Mucosa of stomach (tissue), 1 donor: Measurements from ENCODE around the gene UAP1.
A peak's percentile ranks its signal among the peaks of the same experiment; 100 is the strongest.

Experiments
- H3K27me3 ChIP-seq: one replicate; pipeline ENCODE4 v1.7.0; 2013; ENCODE audit warnings: mild to moderate bottlenecking, low read length; ENCODE audit not compliant: control insufficient read depth, insufficient read depth
- H3K36me3 ChIP-seq: one replicate; pipeline ENCODE4 v1.7.0; 2013; ENCODE audit warnings: low read length; ENCODE audit not compliant: control insufficient read depth, insufficient read depth
- H3K4me1 ChIP-seq: one replicate; pipeline ENCODE4 v1.7.0; 2013; ENCODE audit warnings: mild to moderate bottlenecking, low read length; ENCODE audit not compliant: control insufficient read depth, insufficient read depth
- H3K4me3 ChIP-seq: one replicate; pipeline ENCODE4 v1.7.0; 2013; ENCODE audit warnings: low read length
- H3K9ac ChIP-seq: one replicate; pipeline ENCODE4 v1.7.0; 2013; ENCODE audit warnings: mild to moderate bottlenecking, low read length, moderate library complexity
- H3K9me3 ChIP-seq: one replicate; pipeline ENCODE4 v1.7.0; 2013; ENCODE audit warnings: mild to moderate bottlenecking, low read length, moderate library complexity; ENCODE audit not compliant: control insufficient read depth
- donor health status: Pancreatic carcinoma.

The UAP1 gene

GRCh38 chr1:162626761-162627160 lies 65.2 kb downstream of the UAP1 start:
- Histone ChIP-seq H3K36me3 (no peaks in the 10 kb centered on the region), H3K27me3 (no peaks in the 10 kb centered on the region), H3K4me1 (no peaks in the 10 kb centered on the region), H3K9me3 (no peaks in the 10 kb centered on the region), H3K4me3 (no peak overlapping the region), H3K9ac (no peak overlapping the region)

GRCh38 chr1:162627662-162628296 lies 66.3 kb downstream of the UAP1 start:
- no peaks in the 10 kb centered on the region for H3K36me3 ChIP-seq

GRCh38 chr1:162629077-162629627 lies 67.6 kb downstream of the UAP1 start:
- H3K27me3 ChIP-seq, result no peaks in the 10 kb centered on the region
- no peak overlapping the region for H3K4me3 ChIP-seq
- no peaks in the 10 kb centered on the region for H3K36me3 ChIP-seq
- no peak overlapping the region for H3K9ac ChIP-seq
- H3K9me3 ChIP-seq, result no peaks in the 10 kb centered on the region
- H3K4me1 ChIP-seq, result no peaks in the 10 kb centered on the region

More at GRCh38 chr1:162627662-162628296, 66.3 kb downstream of the UAP1 start:
- Histone ChIP-seq H3K9ac (no peak overlapping the region), H3K4me1 (no peaks in the 10 kb centered on the region), H3K4me3 (no peak overlapping the region), H3K9me3 (no peaks in the 10 kb centered on the region), H3K27me3 (no peaks in the 10 kb centered on the region)

- Histone ChIP-seq H3K4me3 (no peak overlapping the region), H3K36me3 (no peaks in the 10 kb centered on the region), H3K9me3 (no peaks in the 10 kb centered on the region), H3K4me1 (no peaks in the 10 kb centered on the region), H3K27me3 (no peaks in the 10 kb centered on the region), H3K9ac (no peak overlapping the region)
Measured at GRCh38 chr1:162629651-162630050, 68.1 kb downstream of the UAP1 start.

GRCh38 chr1:162631546-162632191 lies 70.1 kb downstream of the UAP1 start:
- Histone ChIP-seq H3K27me3 (no peaks in the 10 kb centered on the region), H3K9ac (no peak overlapping the region), H3K4me1 (no peaks in the 10 kb centered on the region), H3K9me3 (no peaks in the 10 kb centered on the region), H3K36me3 (no peaks in the 10 kb centered on the region), H3K4me3 (no peak overlapping the region)

GRCh38 chr1:162632217-162632666 lies 70.7 kb downstream of the UAP1 start, which contains the start of gene DDR2:
DDR2 (plus strand) TSS chr1:162632464; CDS start chr1:162719064, 86,600 bp downstream.
- peak within 1 kb of the TSS; percentile 26 for H3K9ac ChIP-seq
- no peaks in the 10 kb centered on the region for H3K4me1 ChIP-seq
- H3K9me3 ChIP-seq, result no peaks in the 10 kb centered on the region
- H3K4me3 ChIP-seq, result no peak within 1 kb of the TSS
- H3K36me3 ChIP-seq, result no peaks in the 10 kb centered on the region
- H3K27me3 ChIP-seq, result no peaks in the 10 kb centered on the region

- no peak overlapping the region for H3K4me3 ChIP-seq
- H3K27me3 ChIP-seq, result no peaks in the 10 kb centered on the region
- H3K4me1 ChIP-seq, result no peaks in the 10 kb centered on the region
- peak overlapping the region; percentile 26 for H3K9ac ChIP-seq
- no peaks in the 10 kb centered on the region for H3K36me3 ChIP-seq
- no peaks in the 10 kb centered on the region for H3K9me3 ChIP-seq
Measured at GRCh38 chr1:162632698-162633080, 71.2 kb downstream of the UAP1 start.

- Histone ChIP-seq H3K27me3 (no peaks in the 10 kb centered on the region), H3K9ac (peak overlapping the region; percentile 26), H3K4me1 (no peaks in the 10 kb centered on the region), H3K36me3 (no peaks in the 10 kb centered on the region), H3K4me3 (no peak overlapping the region), H3K9me3 (no peaks in the 10 kb centered on the region)
Measured at GRCh38 chr1:162633081-162633762, 71.7 kb downstream of the UAP1 start.

GRCh38 chr1:162635418-162635817 lies 73.9 kb downstream of the UAP1 start:
- no peaks in the 10 kb centered on the region for H3K36me3 ChIP-seq
- H3K4me1 ChIP-seq, result no peaks in the 10 kb centered on the region
- no peaks in the 10 kb centered on the region for H3K27me3 ChIP-seq
- H3K4me3 ChIP-seq, result no peak overlapping the region
- no peaks in the 10 kb centered on the region for H3K9me3 ChIP-seq
- H3K9ac ChIP-seq, result no peak overlapping the region

- H3K9me3 ChIP-seq, result no peaks in the 10 kb centered on the region
- no peak overlapping the region for H3K4me3 ChIP-seq
- no peak overlapping the region for H3K9ac ChIP-seq
- H3K27me3 ChIP-seq, result no peaks in the 10 kb centered on the region
- H3K36me3 ChIP-seq, result no peaks in the 10 kb centered on the region
- no peaks in the 10 kb centered on the region for H3K4me1 ChIP-seq
Measured at GRCh38 chr1:162639718-162640117, 78.2 kb downstream of the UAP1 start.

GRCh38 chr1:162641114-162641513 lies 79.6 kb downstream of the UAP1 start:
- Histone ChIP-seq H3K9me3 (no peaks in the 10 kb centered on the region), H3K27me3 (no peaks in the 10 kb centered on the region), H3K4me3 (no peak overlapping the region), H3K36me3 (no peaks in the 10 kb centered on the region), H3K9ac (no peak overlapping the region), H3K4me1 (no peaks in the 10 kb centered on the region)

GRCh38 chr1:162644986-162645314 lies 83.4 kb downstream of the UAP1 start:
- no peak overlapping the region for H3K4me3 ChIP-seq
- no peak overlapping the region for H3K9ac ChIP-seq
- H3K27me3 ChIP-seq, result no peaks in the 10 kb centered on the region
- H3K9me3 ChIP-seq, result no peaks in the 10 kb centered on the region
- H3K4me1 ChIP-seq, result no peaks in the 10 kb centered on the region
- no peaks in the 10 kb centered on the region for H3K36me3 ChIP-seq
